GM21423 (cell line): ENCODE results near the gene FAM107B.
"Not testable (repeated sequence)": the region's sequence is repeated elsewhere in the genome, so short reads cannot be mapped to it uniquely, and the experiment has no call there.

ENCODE experiments used
- ATAC-seq: cut with Tn5 transposase; IDR thresholded peaks from one replicate; pipeline ENCODE4 v1.9.1; 2021; ENCODE audit warnings: mild to moderate bottlenecking, moderate library complexity; ENCODE audit not compliant: unreplicated experiment

FAM107B gene

GRCh38 chr10:14774797-14775196 lies at the start of gene FAM107B:
TSS of gene FAM107B (minus strand) at chr10:14774897. CDS start at chr10:14774663, 234 bp downstream.
- no peak for ATAC-seq

- no peak for ATAC-seq
Measured at GRCh38 chr10:14823966-14824365, 49.3 kb upstream of the FAM107B start.

DNA sequence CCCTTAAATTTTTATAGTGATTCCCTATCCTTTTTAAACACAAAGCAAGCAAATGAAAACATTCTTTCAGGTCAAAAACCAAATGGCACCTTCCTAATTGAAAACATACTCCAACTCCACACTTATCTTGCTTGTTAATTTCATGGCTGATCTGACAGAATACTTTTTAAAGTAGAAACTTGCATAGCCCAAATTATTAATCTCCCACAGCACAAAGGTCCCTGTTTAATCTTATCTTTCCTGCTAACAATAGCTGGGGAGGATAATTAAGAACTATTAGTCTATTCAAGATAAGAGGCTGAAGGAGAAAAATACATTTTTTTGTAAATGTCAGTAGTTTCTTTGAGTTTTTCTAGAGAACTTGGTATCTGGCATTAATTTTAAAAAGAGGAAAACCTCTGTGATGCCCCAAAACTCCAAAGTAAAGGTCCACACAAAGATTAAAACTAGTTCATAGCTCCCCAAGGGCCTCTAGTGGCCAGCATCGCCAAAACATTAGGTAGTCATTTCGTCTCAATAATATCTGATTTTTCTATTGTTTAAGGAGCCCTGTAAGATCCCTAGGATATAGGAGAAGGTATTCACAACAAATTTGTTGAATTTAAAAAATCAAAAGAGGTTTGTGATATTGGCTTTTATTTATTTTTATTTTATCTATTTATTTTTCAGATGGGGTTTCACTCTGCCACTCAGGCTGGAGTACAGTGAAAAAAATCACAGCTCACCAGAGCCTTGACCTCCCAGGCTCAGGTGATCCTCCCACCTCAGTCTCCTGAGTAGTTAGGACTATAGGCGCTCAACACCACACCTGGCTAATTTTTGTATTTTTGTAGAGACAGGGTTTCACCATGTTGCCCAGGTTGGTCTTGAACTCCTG lies 48.4 kb upstream of the FAM107B start:
- ATAC-seq = no peak

DNA sequence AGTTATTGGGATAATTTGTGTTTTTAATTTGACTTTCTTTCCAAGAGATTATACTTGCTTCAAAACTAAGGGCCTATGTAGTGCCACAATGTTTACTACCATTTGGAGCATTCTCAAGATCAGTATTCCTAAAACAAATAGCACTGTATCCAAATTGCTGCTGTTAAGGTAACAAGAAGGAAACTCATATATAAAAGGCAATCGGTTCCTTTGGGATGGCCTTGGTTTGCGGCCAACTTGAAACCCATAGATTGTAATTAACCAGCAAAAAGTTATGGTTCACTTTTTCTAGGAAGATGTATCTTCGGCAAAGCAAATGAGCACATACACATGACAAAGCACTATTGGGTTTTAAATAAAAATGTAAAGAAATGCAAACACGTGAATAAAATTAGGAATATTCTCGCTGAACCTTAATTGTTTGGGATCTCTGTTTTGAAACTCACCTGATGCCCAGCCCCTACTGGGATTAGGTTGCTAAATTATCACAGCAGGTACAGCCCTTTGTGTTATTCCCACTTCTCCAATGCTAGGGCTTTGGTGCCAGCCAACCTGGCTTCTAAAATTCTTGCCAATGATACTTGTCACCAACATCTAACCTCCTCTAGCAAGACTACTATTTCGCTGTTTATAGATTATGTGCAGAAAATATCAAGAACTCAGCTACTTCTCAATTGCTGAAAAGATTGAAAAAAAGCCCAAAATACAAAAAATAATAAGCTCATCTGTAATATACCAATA lies 47.1 kb upstream of the FAM107B start:
- no peak for ATAC-seq

DNA sequence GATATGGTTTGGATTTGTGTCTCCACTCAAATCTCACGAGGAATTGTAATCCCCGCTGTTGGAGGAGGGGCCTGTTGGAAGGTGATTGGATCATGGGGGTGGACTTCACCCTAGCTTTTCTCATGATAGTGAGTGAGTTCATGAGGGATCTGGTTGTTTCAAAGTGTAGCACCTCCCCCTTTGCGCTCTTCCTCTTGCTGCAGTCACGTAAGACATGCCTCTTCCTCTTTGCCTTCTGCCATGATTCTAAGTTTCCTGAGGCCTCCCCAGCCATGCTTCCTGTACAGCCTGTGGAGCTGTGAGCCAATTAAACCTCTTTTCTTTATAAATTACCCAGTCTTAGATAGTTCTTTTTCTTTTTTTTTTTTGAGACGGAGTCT lies 46.1 kb upstream of the FAM107B start:
- no peak for ATAC-seq

GRCh38 chr10:14820010-14820774 lies 45.5 kb upstream of the FAM107B start:
- ATAC-seq = no peak

- ATAC-seq = not testable (repeated sequence)
Measured at GRCh38 chr10:14816717-14817116, 42.0 kb upstream of the FAM107B start.

- ATAC-seq = no peak
Measured at GRCh38 chr10:14815681-14816080, 41.0 kb upstream of the FAM107B start.

DNA sequence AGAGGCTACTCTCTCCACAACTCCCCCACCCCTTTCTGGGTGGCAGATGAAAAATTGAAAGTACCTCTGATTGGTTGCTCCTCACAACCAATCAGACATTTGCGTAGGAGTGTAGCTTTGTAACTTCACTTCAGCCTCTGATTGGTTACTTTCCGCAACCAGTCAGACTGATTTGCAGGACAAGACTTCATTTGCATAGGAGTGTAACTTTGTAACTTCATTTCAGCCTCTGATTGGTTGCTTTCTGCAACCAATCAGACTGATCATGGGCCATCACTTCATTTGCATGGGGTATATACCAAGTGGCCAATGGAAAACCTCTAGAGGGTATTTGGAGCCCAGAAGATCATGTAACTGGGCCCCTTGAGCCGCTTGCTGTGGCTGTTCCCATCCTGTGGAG lies 37.6 kb upstream of the FAM107B start:
- no peak for ATAC-seq

GRCh38 chr10:14810969-14811953 lies 36.6 kb upstream of the FAM107B start:
- ATAC-seq = no peak

DNA sequence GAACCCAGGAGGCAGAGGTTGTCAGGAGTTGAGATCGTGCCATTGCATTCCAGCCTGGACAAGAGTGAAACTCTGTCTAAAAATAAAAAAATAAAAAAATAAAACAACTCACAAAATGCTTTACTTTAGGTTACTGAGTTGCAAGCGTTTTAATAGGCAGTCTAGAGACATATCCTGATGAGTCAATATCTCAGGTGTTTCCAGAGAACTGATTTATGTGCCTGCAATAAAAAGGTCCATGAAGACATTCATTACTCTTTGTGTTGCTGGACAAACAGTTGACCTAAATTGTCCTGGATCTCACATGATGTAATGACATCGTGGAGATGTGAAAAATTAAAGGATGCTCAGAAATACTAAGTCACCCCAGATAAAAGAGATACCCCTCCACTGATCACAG lies 31.6 kb upstream of the FAM107B start:
- no peak for ATAC-seq

DNA sequence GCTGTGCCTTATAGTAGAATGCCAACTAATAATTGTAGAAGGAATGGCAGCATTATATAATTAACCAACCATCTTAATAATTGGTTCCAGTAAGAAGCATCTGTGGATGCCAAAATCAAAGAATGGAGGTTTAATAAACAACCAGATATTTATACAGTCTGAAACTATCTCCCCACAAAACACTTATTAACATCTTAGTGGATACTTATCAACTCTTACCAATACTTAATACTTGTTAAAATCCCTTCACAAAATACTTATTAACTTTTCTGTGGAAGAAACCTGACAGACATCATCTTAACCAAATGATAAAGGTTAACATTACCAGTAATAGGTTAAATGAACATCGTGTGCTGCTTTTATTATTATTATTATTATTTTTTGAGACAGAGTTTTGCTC lies 29.1 kb upstream of the FAM107B start:
- no peak for ATAC-seq

DNA sequence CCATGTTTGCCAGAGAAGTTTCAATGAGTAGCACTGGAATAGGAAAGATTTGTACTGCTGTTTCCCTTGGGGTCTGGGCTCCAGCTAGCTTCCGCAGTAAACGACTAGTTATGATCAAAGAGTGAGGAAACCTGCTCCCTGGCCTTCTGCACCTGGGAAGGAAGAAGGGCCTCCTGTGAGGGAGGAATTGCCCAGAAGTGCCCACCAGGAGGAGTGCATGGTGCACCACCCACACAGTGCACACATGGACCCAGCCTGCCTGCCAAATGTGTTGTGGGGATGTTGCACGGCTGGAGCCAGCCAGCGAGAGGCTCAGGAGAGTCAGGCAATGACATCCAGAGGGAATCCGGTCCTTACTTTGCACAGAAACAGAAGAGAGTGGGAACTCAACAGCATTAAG lies 27.0 kb upstream of the FAM107B start:
- ATAC-seq = no peak

DNA sequence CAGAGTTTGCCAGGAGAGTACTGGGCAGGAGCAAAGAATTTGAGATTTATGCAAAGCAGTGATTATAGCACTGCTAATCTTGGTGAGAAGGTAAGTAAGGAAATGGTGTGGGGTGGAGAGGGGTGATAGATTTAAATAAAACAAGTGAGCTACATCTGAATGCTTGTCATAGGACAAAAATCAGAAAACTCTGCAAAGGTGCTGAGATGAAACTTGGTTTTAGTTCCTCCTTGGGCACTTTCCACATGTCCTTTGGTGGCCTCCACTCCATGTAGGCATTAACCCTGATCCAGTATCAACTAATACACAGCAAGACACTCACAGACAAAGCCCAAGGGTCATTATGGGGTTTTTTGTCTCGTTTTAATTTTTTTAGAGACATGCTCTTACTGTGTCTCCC lies 25.7 kb upstream of the FAM107B start:
- no peak for ATAC-seq

DNA sequence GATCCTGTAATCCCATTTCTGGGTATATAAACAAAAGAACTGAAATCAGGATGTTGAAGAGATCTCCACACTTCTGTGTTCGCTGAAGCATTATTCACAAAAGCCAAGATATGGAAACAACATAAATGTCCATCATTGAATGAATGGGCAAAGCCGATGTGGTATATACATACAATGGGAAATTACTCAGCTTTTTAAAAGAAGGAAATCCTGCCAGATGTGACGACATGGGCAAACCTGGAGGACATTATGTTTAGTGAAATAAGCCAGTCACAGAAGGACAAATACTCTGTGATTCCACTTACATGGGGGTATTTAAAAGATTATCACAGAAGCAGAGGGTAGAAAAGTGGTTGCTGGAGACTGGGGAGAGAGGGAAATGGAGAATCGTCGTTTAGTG lies 23.9 kb upstream of the FAM107B start:
- no peak for ATAC-seq

DNA sequence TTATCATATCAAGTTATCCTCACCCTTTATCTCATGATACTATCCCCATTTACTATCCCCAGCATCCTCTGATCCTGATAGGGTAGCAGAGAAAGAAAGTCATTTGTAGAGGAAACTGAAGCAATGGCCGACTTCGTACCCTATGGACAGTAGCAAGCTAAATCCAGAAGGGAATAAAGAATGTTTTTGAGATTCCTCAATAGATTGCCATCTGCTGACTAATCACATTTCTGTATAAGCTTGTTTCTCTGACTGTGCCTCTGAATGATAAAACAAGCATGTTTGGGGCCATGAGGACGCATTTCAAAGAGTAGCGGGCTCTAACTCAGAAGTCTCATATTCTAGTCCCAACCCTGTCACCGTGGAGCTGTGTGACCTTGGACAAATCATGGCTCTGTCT lies 13.2 kb upstream of the FAM107B start:
- no peak for ATAC-seq

DNA sequence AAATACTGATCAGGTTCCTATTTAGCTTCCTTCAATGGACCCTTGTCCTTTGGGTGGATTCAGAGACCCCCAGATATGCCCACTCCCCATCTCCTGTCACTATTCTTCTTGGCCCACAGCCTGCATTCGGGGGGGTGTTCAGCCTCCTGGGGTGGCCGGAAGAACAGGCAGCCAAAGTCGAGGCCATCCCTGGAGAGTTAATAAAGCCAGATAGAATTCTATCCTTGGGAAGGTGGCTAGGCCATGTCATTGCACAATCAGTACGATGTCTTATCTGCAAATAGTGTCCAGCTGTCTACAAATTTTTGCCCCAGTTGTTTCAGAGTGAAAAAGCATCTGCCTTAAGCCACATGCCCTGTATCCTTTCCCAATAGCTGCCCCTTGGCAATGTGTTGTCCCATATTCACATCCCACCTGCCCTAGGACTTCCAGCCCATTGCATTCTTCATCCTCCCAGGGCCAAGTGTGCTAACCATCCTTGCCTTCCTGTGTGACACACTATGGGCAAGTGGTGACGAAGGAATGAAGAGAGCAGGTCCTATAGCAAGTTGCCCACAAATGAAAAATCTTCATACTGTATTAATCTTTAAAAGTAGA lies 9.9 kb upstream of the FAM107B start:
- no peak for ATAC-seq

- ATAC-seq = no peak
Measured at GRCh38 chr10:14782691-14783363, 8.1 kb upstream of the FAM107B start.

GRCh38 chr10:14781763-14782162 lies 7.1 kb upstream of the FAM107B start:
- no peak for ATAC-seq
